Calu3 (cell line): Measurements from ENCODE around the gene RNF17. TPM values are rescaled to one million over a fixed set of nuclear protein-coding genes. Genes with fewer than 3 reads are reported as not detected.

Experiments used
- Bru-seq: library from RNA; stranded (reverse); fragments of 400-500 nt; gene quantifications from one replicate; lab custom pipeline; 2021; lab: Mats Ljungman, UMichigan
- BruChase-seq, 2 experiments: library from RNA; stranded (reverse); fragments of 400-500 nt; gene quantifications; one replicate each; lab custom pipeline; 2021; lab: Mats Ljungman, UMichigan
- BruUV-seq: library from RNA; stranded (reverse); fragments of 400-500 nt; replicated peaks from 2 replicates; lab custom pipeline; 2021; lab: Mats Ljungman, UMichigan
- CTCF ChIA-PET: fragments of 300-600 bp; sonication (Branson Sonifier 250); formaldehyde crosslinking; loops from one replicate; lab custom pipeline; 2022; ENCODE audit warnings: antibody characterized with exemption; lab: Charles Lee
- DNase-seq: peaks from one replicate; pipeline ENCODE4 v3.0.0; 2022
- H3K27ac Mint-ChIP-seq: one replicate; pipeline ENCODE4 v1.8.0; 2022; ENCODE audit warnings: mixed read lengths; ENCODE audit not compliant: unreplicated experiment
- H3K27me3 Mint-ChIP-seq: one replicate; pipeline ENCODE4 v1.8.0; 2022; ENCODE audit warnings: mixed read lengths; ENCODE audit not compliant: unreplicated experiment
- H3K36me3 Mint-ChIP-seq: one replicate; pipeline ENCODE4 v1.8.0; 2022; ENCODE audit warnings: mild to moderate bottlenecking, moderate library complexity, mixed read lengths; ENCODE audit not compliant: insufficient read depth, unreplicated experiment
- H3K4me1 Mint-ChIP-seq: one replicate; pipeline ENCODE4 v1.8.0; 2022; ENCODE audit warnings: mild to moderate bottlenecking, low read depth, mixed read lengths; ENCODE audit not compliant: unreplicated experiment
- H3K4me3 Mint-ChIP-seq: one replicate; pipeline ENCODE4 v1.8.0; 2022; ENCODE audit warnings: mild to moderate bottlenecking, low read depth, moderate library complexity, mixed read lengths; ENCODE audit not compliant: unreplicated experiment
- H3K9me3 Mint-ChIP-seq: one replicate; pipeline ENCODE4 v1.8.0; 2022; ENCODE audit warnings: low read depth, mixed read lengths; ENCODE audit not compliant: unreplicated experiment
- CTCF ChIP-seq: fragments of 200-600 bp; IDR thresholded peaks from one replicate; pipeline ENCODE4 v1.8.0; 2022; ENCODE audit warnings: antibody characterized with exemption; ENCODE audit not compliant: unreplicated experiment
- intact Hi-C: fragments of 100-400 bp; cut with micrococcal nuclease; formaldehyde crosslinking; loops from one replicate; pipeline ENCODE4 v1.10.0; 2022; ENCODE audit not compliant: unreplicated experiment
- long read RNA-seq: library from polyadenylated mRNA; stranded (forward); transcript quantifications from one replicate; pipeline ENCODE4 v2.0.0, GENCODE V29; 2022
- total RNA-seq: library from RNA; stranded (reverse); gene quantifications from 2 replicates; pipeline ENCODE4 v1.2.3, GENCODE V29; 2022

RNF17 gene
- not detected in 2 replicates for total RNA-seq
- percentile 2 among the genes with signal in this experiment for Bru-seq, nascent RNA
- percentile 2 among the genes with signal in this experiment for BruChase-seq, experiment 1, labeled RNA remaining after a 6-hour chase
- percentile 3 among the genes with signal in this experiment for BruChase-seq, experiment 2, labeled RNA remaining after a 2-hour chase
- long read RNA-seq, result 0 reads

- CTCF ChIA-PET, result no interaction called here
- intact Hi-C loops, result no loop called here
- DNase-seq, result no peak
- Mint-ChIP-seq H3K27ac (no peak within 1 kb of the TSS), H3K9me3 (no peaks in the 10 kb centered on the region), H3K4me3 (no peak within 1 kb of the TSS), H3K36me3 (no peaks in the 10 kb centered on the region), H3K27me3 (no peaks in the 10 kb centered on the region), H3K4me1 (peaks cover 8% of the 10 kb centered on the region)
- BruUV-seq, result no TSS peak
- no peak for TF ChIP-seq CTCF
Measured at GRCh38 chr13:24763596-24764275, at the start of gene RNF17. Gene RNF17, plus strand, starts transcription at chr13:24764169. Its CDS starts 35 bp downstream, at chr13:24764204.

- Mint-ChIP-seq H3K9me3 (no peaks in the 10 kb centered on the region), H3K27me3 (peaks cover 32% of the 10 kb centered on the region), H3K36me3 (no peaks in the 10 kb centered on the region), H3K4me3 (no peak overlapping the region), H3K4me1 (no peaks in the 10 kb centered on the region), H3K27ac (no peak overlapping the region)
- CTCF ChIA-PET, result no interaction called here
- DNase-seq, result no peak
- TF ChIP-seq CTCF, result no peak
- intact Hi-C loops, result no loop called here
- BruUV-seq, result no TSS peak
Measured at GRCh38 chr13:24716011-24716410, 48.0 kb upstream of the RNF17 start.

GRCh38 chr13:24716446-24716845 lies 47.5 kb upstream of the RNF17 start:
- Mint-ChIP-seq H3K36me3 (no peaks in the 10 kb centered on the region), H3K9me3 (no peaks in the 10 kb centered on the region), H3K4me1 (no peaks in the 10 kb centered on the region), H3K4me3 (no peak overlapping the region), H3K27ac (no peak overlapping the region), H3K27me3 (peaks cover 34% of the 10 kb centered on the region)
- DNase-seq, result no peak
- no TSS peak for BruUV-seq
- no peak for TF ChIP-seq CTCF
- CTCF ChIA-PET, result no interaction called here
- intact Hi-C loops, result no loop called here

GRCh38 chr13:24717217-24717616 lies 46.8 kb upstream of the RNF17 start:
- no peak for TF ChIP-seq CTCF
- Mint-ChIP-seq H3K27me3 (peaks cover 31% of the 10 kb centered on the region), H3K36me3 (no peaks in the 10 kb centered on the region), H3K4me3 (no peak overlapping the region), H3K9me3 (no peaks in the 10 kb centered on the region), H3K4me1 (no peaks in the 10 kb centered on the region), H3K27ac (no peak overlapping the region)
- intact Hi-C loops, result no loop called here
- BruUV-seq, result no TSS peak
- CTCF ChIA-PET, result interaction anchor here (0.6 to 0.7 kb wide), 2 partner anchors 149 to 268 kb away, joined by 3 read pairs; no protein-coding TSS in a partner anchor
- no peak for DNase-seq
